Subcutaneous abdominal adipose tissue (tissue), 5 donors: ENCODE measurements around the gene BCAS1.
"Not testable (repeated sequence)": the region's sequence is repeated elsewhere in the genome, so short reads cannot be mapped to it uniquely, and the experiment has no call there.

Experiments used
- H3K27ac ChIP-seq: one replicate; pipeline ENCODE4 v1.7.0; 2013; ENCODE audit warnings: low read depth, mild to moderate bottlenecking, inconsistent platforms, low read length, moderate library complexity
- H3K27me3 ChIP-seq, 5 donors: one replicate each; pipeline ENCODE4 v1.7.0; 2013; ENCODE audit warnings: low read length in 5 of 5, inconsistent platforms in 1 of 5; ENCODE audit not compliant: control insufficient read depth in 5 of 5, insufficient read depth in 4 of 5
- H3K36me3 ChIP-seq, 5 donors: one replicate each; pipeline ENCODE4 v1.7.0; 2013; ENCODE audit warnings: low read length in 5 of 5; ENCODE audit not compliant: control insufficient read depth in 5 of 5, insufficient read depth in 5 of 5
- H3K4me1 ChIP-seq, 5 donors: one replicate each; pipeline ENCODE4 v1.7.0; 2013; ENCODE audit warnings: low read length in 5 of 5, mild to moderate bottlenecking in 3 of 5, moderate library complexity in 1 of 5; ENCODE audit not compliant: control insufficient read depth in 5 of 5, insufficient read depth in 5 of 5
- H3K4me3 ChIP-seq, 5 donors: one replicate each; pipeline ENCODE4 v1.7.0; 2013; ENCODE audit warnings: low read length in 5 of 5, low read depth in 1 of 5
- H3K9ac ChIP-seq, 5 donors: one replicate each; pipeline ENCODE4 v1.7.0; 2013; ENCODE audit warnings: low read length in 5 of 5, mild to moderate bottlenecking in 4 of 5, moderate library complexity in 3 of 5
- H3K9me3 ChIP-seq, 5 donors: one replicate each; pipeline ENCODE4 v1.7.0; 2013; ENCODE audit warnings: low read length in 5 of 5; ENCODE audit not compliant: control insufficient read depth in 5 of 5
- donor health status: healthy.
- donor health status: healthy.
- donor health status: healthy.
- donor health status: healthy.
- donor health status: healthy.

The BCAS1 gene

DNA sequence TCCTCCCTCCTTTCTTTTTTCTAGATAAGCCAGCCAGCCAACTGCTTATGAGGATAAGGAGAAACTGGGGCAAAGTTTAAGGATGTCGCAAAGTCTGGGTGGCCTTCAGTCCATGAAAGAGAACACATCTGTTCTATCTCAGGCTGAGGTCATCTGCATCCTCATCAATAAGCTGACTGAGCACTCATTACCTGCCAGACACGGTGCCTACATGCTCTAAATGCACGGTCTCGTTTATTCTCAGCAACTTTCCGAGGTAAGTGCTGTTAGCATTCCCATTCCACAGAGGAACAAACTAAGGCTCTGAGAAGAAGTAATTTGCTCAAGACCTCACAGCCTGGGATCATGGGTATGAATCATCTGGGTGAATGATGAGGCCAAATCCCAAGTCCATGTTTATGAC, 133.1 kb downstream of the BCAS1 start:
- Histone ChIP-seq H3K9ac (no peak overlapping the region), H3K4me3 (no peak overlapping the region), H3K4me1 (peaks cover 9 to 70% (median 65%) of the 10 kb centered on the region in 5 donors)

DNA sequence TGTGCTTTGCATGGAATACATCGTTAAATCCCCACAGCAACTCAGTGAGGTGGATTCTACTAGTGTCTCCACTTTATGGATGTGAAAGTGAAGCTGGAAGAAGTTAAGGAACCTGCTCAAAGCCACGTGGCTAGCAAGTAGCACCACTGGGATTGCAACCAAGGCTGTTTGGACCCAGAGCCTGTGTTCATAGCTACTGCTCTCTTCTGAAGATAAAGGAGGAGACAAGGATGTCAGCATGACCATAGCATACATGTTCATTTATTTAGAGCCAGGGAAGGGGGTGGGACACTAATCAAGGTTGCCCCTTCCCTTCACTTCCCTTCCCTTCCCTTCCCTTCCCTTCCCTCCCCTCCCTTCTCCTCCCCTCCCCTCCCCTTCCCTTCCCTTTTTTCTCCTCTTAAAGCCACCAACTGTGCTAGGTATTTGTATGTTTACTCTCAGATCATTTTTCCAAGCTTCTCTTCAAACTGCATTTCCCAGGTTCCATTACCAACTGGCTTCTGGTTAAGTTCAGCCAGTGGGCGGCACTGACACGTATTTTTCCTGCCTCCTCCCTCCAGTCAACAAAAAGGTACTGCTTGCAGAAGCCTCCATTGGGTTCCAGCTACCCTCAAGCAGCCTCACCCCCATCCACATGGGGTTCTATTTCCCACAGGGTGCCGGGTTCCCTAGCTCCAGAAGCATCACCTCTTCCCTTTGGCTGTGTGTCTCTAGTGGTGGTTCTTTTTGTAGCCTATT, 134.9 kb downstream of the BCAS1 start:
- Histone ChIP-seq H3K27me3 (no peaks in the 10 kb centered on the region), H3K9ac (peak overlapping the region in 1 of 5 donors; percentile 33), H3K27ac (peak overlapping the region; percentile 62), H3K4me3 (peak overlapping the region in 1 of 5 donors; percentile 14), H3K9me3 (no peaks in the 10 kb centered on the region), H3K4me1 (peaks cover 7 to 54% (median 47%) of the 10 kb centered on the region in 5 donors), H3K36me3 (no peaks in the 10 kb centered on the region)

More for the DNA sequence above, 133.1 kb downstream of the BCAS1 start:
- H3K27ac ChIP-seq: no peak overlapping the region
- H3K36me3 ChIP-seq: no peaks in the 10 kb centered on the region
- no peaks in the 10 kb centered on the region for H3K27me3 ChIP-seq
- no peaks in the 10 kb centered on the region for H3K9me3 ChIP-seq

DNA sequence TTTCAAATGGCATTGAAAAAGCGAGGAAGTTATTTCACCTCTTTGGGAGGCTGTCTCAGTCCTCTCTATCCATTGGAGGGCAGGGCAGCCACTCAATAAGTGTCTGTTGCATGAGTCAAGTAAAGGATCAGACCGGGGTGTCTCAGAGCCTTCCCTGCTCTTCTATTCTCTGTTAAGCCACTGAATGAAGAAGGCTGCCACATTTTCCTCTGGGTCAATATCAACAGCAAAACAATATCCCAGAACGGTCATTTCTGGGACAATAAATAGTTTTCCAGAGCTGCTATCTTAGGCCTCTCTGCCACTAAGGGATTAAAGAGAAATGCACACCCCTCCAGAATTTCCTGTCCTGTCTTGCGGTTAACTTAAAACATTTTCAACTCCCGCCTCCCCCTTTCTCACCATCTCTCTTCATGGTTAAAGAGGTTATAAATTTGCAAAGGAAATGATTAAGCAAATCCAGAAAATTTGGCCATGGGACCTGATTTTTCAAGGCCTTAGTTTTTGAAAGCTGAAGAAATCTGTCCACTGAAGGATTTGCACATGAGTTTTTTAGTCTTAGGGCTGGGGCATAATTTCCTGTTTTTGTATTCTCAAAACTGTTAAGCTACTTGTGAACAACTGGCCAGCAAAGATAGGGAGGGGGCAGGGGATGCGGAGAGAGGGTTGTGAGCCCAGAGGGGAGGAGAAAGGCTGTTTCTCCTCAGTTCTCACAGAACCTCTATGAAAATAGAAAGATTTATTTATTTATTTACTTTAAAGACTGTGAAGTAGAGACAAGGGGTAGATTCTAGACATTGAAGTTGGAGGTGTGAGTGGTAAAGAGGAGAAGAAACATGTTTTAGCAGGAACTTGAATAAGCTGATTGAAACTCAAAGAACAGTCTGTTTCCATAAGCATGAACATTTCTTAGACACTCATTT, 135.7 kb downstream of the BCAS1 start:
- Histone ChIP-seq H3K9ac (peak overlapping the region in 2 of 5 donors; percentile 14 to 33), H3K4me3 (peak overlapping the region in 2 of 5 donors; percentile 14 to 15), H3K9me3 (no peaks in the 10 kb centered on the region), H3K4me1 (peaks cover 5 to 48% (median 40%) of the 10 kb centered on the region in 5 donors), H3K36me3 (no peaks in the 10 kb centered on the region), H3K27ac (peak overlapping the region; percentile 62), H3K27me3 (no peaks in the 10 kb centered on the region)

DNA sequence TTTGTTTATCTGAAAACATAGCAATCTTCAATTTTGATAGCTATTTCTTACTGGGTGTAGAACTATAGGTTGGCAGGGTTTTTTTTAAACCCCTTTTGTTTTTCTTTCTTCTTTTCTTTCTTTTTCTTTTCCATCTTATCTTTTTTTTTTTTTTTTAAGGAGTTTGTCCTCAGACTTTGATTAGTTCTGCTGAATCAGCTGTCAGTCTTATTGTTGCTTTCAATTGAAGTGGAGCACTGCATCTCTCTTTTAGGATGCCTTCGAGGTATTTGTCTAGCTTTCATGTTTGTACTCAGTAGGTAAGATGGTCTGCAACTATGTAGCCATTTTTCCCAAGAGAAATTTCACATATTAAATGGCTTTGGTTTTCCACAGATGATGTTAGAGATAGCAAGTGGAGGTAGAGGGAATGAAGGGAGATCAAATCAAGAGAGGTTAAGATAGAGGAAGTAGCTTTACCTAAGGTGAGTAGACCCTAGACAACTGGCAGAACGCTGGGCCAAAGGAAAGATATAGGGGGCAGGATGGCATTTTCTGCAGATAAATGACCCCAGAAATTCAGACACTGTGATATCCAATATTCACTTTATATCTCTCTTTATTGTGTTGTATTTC, 137.1 kb downstream of the BCAS1 start:
- Histone ChIP-seq H3K9me3 (no peaks in the 10 kb centered on the region), H3K36me3 (no peaks in the 10 kb centered on the region), H3K9ac (no peak overlapping the region), H3K27ac (peak overlapping the region; percentile 62), H3K4me1 (peaks cover 4 to 34% (median 32%) of the 10 kb centered on the region in 5 donors), H3K4me3 (no peak overlapping the region), H3K27me3 (no peaks in the 10 kb centered on the region)

DNA sequence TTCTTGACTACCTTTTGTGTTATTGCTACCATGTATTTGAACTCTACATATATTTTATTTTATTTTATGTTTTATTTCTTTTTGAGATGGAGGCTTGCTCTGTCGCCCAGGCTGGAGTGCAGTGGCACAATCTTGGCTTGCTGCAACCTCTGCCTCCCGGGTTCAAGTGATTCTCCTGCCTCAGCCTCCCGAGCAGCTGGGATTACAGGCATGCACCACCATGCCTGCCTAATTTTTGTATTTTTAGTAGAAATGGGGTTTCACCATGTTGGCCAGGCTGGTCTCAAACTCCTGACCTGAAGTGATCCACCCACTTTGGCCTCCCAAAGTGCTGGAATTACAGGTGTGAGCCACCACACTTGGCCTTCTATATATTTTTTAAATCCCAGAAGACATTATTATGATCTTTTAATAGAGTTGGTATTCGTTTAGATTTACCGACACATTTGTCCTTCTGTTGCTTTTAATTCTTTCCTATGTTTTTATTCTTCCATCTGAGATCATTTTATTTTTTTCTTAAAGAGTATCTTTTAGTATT, 137.7 kb downstream of the BCAS1 start:
- H3K4me1 ChIP-seq: peaks cover 4 to 34% (median 29%) of the 10 kb centered on the region in 5 donors
- H3K36me3 ChIP-seq, H3K4me3 ChIP-seq, H3K9me3 ChIP-seq, H3K9ac ChIP-seq, H3K27ac ChIP-seq, H3K27me3 ChIP-seq: not testable (repeated sequence)

DNA sequence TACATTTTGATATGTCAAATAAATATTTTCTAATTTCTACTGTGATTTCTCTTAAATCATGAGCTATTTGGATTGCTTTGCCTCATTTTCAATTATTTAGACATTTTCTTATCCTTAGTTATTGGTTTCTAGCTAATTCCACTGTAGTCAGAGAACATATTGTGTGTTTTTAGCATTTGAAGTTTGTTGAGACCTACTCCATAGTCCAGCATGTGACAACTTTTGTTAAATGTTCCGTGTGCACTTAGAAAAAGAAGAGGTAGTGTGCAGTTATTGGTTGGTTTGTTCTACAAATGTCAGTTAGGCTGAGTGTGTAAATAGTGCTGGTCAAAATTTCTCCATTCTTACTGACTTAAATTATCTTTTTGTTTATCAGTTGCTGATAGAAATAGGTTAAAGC, 138.8 kb downstream of the BCAS1 start:
- Histone ChIP-seq H3K4me1 (peaks cover 5 to 32% (median 25%) of the 10 kb centered on the region in 5 donors), H3K4me3 (no peak overlapping the region), H3K9me3 (no peaks in the 10 kb centered on the region), H3K27me3 (no peaks in the 10 kb centered on the region), H3K36me3 (no peaks in the 10 kb centered on the region), H3K9ac (no peak overlapping the region), H3K27ac (no peak overlapping the region)

DNA sequence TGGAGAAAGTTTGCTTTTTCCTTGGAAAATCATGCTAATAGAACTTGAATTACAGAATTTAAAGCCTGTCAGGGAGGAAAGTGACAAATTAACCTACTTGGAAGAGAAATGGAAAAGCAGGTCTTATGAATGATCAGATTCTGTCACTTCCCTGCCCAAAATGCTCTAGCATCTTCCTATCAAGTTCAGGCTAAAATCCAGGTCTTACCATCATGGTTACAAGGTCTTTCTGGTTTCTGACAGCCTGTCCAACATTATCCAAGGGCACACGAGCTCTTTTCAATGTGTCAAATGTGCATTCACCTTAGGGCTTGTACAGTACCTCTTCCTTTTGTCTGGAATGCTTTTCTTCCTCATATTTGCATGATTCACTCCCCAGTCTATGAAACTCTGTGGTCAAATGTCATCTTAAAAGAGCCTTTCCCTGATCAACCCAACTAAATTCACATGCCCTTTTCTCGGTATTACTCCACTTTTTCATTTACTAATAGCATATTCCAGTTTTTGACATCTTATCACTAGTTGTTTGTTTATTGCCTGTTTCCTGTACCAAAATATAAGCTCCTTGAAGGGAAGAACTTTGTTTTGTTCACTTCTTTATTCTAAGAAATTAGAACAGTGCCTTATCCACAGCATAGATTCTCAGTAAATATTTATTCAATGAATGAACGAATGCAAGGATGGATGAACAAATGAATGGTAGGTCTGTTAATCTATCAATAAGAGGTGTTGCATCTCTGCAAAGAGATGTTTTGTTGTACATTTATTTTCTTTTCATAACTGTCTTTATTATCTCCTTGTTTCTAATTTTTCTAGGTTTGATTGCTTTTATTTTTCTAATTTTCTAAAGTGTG, 139.5 kb downstream of the BCAS1 start:
- Histone ChIP-seq H3K4me3 (no peak overlapping the region), H3K36me3 (no peaks in the 10 kb centered on the region), H3K9me3 (no peaks in the 10 kb centered on the region), H3K4me1 (peaks cover 11 to 39% (median 32%) of the 10 kb centered on the region in 5 donors), H3K27ac (no peak overlapping the region), H3K27me3 (no peaks in the 10 kb centered on the region), H3K9ac (no peak overlapping the region)

DNA sequence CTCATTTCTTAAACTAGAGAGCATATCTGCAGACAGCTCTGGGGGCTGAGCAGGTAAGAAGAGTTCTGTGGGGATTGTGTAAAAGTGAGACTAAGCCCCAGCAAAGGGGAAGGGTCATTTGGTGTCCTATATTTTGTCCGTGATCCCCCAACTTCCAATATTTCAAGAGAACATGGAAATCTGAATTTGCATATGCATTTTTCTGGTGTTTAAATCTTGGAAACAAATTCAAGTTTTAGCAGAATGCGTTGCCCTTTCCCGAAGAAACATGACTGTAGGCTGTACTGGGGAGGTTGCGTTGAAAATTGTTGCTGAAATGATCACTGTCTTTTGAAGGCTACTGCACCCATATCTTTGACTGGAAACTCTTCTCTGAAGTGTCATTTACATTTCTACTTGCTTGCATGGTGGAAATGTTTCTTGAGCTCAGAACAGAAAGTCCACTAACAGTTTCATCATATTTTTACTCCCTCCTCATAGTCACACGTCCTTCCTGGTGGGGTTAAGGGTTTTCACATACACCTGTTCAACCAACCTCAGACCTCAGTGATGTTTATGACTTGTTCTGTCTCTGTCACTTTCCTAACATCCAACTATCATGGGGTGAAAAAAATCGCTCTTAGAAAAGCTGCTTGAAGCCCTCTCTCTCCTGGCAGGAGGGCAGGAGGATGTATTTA, 140.3 kb downstream of the BCAS1 start:
- Histone ChIP-seq H3K27me3 (no peaks in the 10 kb centered on the region), H3K4me3 (no peak overlapping the region), H3K9ac (no peak overlapping the region), H3K9me3 (no peaks in the 10 kb centered on the region), H3K36me3 (no peaks in the 10 kb centered on the region), H3K4me1 (peaks cover 8 to 34% (median 28%) of the 10 kb centered on the region in 5 donors), H3K27ac (no peak overlapping the region)

DNA sequence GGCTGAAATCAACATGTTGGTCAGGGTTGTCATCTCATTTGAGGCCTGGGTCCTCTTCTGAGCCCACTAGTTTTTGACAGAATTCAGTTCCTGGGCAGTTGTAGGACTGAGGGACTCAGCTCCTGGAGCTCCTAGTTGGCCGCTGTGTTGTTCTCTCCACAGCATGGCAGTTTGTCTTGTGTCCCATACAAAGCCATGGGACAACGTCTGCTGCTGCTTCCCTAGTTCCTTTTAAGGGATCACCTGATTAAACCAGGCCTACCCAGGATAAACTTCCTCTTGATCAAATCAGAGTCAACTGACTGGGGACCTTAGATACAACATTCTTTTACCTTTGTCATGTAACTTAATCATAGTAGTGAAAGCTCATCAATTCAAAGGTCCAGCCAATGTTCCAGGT, 141.0 kb downstream of the BCAS1 start:
- H3K27ac ChIP-seq: no peak overlapping the region
- no peaks in the 10 kb centered on the region for H3K9me3 ChIP-seq
- H3K4me1 ChIP-seq: peaks cover 8 to 28% (median 22%) of the 10 kb centered on the region in 5 donors
- H3K27me3 ChIP-seq: no peaks in the 10 kb centered on the region
- H3K9ac ChIP-seq: no peak overlapping the region
- H3K4me3 ChIP-seq: no peak overlapping the region
- H3K36me3 ChIP-seq: no peaks in the 10 kb centered on the region
